Measurements from ENCODE around the gene SMC6.

The SMC6 gene

GRCh38 chr2:17759805-17760204 lies 6.2 kb upstream of the SMC6 start:
- no peak for DNase-seq

DNA sequence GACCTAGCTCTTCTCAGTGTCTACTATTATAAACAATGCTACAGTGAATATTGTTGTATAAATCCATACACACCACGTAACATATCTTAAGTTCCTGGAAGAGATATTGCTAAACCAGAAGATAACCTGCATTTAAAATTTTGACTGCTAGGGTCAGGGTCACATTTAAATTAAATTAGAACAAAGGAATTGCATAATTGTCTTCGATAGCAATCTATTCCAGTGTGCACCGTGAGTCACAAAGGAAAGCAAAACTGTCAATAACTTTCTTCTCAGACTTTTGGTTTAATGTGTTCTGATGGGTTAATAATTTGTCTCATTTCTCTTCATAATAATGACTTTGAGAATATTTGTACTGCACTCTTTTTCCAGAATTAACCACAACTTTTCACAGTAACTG lies 4.5 kb upstream of the SMC6 start:
- no peak for DNase-seq

GRCh38 chr2:17757321-17757720 lies 3.7 kb upstream of the SMC6 start:
- DNase-seq, result no peak

DNA sequence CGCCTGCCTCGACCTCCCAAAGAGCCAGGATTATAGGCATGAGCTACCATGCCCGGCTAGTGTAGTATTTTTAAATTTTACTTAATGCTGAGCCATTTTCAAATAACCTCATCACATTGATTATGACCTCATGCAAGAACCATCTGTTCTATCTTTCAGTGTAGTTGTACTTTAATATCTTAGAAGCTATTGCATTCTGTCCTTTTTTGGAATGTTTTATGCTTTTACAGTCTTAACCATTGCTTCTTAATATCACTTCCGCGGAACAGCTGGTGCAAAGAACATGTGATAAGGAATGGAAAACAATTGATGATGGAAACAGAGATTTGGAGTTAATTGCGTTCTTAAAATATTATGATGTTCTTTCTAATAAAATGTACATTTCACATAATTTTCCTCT lies 3.1 kb upstream of the SMC6 start:
- no peak for DNase-seq

DNA sequence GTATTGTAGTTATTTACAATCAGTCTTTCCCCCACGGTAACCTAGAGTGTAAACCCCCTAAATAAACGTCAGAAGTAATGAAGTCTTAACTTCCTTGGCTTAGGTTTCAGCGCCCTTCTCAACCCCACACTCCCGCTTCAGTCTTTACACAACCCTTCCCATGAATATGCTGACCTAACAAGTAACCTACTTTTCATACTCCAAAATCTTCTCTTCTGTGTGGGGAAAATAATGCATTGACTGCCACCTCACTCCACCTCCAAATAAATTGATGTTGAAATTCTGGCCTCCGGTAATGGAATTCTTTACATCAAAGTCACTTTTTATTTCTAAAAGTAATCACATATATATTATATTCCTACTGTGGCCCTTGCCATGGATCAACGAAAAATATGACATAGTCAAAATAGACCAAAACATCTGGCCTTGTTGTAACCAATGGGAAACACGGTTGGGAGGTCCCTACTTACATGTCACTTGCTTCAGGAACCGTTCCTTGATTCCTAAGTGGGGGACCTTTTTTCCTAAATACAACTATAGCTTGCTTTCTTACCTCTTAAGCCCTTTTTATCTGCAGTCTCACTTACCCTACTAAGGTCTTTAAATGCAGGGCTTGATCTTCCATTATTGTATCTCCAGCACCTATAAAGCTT lies 1.3 kb upstream of the SMC6 start:
- DNase-seq, result no peak

DNA sequence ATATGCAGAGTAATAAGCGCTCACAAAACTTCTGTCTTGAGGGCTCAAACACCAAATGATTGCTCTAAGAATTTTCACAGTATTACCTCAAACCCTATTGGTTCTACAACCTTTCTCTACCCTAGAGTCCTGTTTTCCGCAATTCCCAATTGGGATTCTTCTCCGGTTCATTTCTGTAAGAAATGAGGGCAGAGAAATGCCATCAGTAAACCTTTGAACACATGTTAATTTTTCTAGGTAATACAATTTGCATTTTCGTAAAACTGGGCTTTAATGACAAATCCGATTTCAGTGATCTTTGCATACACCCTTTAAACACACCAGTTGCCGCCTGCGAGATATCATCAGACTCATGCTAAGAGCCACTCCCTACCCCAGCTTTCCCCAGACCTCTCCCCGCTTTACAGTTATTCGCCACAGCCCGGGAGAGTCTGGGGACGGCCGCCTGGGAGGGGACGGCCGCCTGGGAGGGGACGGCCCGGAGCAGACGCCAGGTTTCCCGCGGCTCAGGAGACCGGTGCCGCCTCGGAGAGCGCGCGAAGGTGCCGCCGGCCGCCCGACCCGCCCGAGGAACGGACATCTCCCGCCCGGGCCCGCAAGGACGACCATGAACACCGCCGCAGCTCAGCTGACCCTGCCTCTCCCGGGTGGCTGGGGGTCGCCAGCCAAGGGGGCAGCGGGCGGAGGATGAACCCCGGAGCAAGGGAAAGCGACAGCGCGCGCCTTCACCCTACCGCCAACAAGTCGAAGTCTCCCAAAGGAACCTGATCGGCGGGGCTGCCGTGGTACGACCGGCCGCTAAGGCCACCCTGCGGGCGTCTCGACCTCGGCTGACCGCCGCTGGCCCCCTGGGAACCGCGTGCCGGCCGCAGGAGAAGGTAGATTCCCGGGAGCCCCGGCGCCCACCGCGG lies 463 bp downstream of the SMC6 start:
- no peak for DNase-seq

DNA sequence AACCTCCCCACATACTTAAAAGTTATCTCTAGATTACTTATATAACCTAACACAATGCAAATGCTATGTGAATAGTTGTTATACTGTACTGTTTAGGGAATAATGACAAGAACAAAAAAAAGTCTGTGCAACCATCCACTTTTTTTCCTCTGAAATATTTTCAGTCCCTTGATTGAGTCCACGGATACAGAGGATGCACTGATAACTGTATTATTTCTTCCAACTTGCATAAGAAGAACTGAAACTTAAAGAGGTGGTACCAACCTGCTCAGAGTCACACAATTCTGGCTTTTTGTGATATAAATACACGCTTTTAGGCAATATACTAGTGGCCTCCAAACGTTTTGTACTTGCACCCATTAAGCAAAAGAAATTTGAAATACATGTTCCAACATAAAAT lies 1.4 kb downstream of the SMC6 start:
- DNase-seq, result no peak

GRCh38 chr2:17749753-17750438 lies 3.7 kb downstream of the SMC6 start:
- no peak for DNase-seq

GRCh38 chr2:17748745-17749144 lies 4.9 kb downstream of the SMC6 start:
- no peak for DNase-seq

DNA sequence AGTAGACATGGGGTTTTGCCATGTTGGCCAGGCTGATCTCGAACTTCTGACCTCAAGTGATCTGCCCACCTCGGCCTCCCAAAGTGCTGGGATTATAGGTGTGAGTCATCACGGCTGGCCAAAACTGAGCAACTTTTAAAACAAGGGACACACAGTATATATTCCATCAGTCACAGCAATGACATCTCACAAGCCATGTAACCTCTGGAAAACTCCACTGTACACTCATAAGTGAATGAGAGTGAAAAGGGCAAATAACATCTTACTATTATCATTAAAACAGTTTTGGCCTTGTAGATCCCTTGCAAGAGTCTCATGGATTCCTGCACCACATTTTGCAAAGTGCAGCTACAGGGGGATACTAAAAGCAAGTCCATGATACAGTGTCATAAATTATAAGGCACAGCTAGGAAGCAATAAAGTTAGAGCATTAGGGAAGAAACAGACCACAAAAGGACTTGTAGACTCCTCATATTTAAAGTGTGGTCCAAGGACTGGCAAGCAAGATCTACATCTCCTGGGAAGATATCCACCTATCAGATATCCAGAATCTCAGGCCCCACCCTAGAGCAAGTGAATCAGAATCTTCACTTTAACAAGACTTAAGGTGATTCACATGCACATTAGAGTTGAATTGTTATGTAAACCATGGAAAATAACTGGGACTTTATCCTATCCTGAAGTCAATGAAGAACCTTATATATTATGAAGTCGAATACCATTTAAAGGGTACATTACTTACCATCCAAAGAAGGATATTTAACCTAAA lies 5.7 kb downstream of the SMC6 start:
- DNase-seq, result no peak

DNA sequence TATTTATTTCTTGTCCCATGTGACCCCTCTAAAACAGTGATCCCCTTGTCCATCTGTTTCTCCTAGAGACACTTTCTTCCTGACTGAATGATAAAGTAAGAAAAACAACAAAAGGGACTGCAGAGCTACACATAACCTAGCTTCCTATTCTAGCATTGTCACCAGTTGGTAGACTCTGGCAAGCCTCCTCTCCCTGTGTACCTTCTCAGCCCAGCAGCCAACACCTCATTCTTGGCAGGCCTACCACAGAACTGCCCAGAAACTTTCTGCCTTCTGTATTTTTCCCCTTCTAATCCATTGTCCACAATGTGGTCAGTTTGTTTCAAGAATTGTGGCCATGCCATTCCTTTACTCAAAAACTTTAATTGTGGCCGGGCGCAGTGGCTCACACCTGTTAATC lies 13.4 kb downstream of the SMC6 start:
- DNase-seq, result no peak

DNA sequence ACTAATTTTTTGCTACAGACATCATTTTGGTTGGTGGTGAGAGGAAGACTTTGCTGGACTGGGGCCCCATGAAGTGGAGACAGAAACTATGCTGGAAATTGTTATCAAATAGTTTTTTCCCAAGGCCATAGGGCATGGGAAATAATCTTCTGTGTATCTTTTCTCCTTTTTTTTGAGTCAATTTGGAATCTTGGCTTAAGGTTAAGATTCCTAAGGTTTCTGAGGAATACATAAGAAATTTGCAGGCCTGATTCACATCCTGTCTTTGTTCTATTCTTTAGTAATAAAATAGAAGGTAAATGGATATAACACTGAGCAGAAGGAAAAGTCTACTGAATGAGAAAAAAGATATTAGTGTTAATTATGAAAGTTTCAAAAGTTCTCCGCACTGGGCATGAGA lies 16.6 kb downstream of the SMC6 start:
- DNase-seq, result no peak

DNA sequence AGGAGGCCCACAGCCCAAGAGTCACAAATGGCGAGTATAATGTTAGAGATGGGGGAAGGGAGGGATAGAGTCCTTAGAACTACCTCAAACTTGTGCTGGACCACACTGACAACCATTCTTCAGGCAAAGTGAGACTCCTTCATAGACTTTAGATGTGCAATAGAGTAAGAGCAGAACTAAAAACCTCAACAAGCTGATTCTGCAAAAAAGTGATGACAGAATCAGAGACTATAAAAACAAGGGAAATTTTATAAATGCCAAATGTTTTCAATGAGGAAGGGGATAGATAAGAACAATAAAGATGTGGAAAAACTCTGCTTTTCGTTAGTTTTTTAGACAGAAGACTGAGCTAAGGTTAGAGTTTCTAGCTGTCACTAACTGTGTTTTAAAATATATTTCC lies 17.7 kb downstream of the SMC6 start:
- no peak for DNase-seq

DNA sequence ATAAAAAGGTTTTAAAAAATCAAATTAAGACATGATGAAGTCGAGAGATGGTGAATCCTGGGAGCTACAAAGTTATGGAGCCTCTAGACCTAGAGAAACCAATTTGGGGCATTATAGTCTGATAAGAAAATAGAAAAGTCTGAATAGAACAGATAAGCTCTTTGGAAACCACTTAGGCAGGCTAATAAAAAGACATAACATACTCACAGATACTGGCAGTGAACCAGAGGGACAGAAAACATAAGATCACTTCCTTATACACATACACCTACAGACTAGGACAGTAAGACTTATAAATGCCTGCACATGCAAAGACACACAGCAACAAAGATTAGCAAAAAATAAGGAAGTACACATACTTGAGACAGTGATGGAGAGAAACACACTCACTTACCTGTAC lies 20.0 kb downstream of the SMC6 start:
- DNase-seq, result no peak

DNA sequence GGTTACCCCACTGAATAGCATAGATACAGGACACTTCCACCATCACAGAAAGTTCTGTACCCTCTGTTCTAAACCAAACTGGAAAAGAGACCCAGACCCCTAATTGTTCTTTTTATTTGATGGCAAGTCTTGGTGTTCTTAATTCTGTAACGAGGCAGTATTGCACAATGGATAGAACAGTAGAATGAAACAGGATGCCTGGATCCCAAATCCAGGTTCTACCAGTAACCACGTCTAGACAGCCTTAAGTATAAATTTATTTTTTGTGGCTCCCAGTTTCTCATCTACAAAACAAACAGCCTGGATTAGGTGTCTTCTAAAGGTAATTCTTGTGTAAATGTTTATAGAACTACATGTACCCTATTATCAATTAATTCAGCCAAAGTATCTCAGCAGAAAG lies 23.7 kb downstream of the SMC6 start:
- DNase-seq, result no peak

DNA sequence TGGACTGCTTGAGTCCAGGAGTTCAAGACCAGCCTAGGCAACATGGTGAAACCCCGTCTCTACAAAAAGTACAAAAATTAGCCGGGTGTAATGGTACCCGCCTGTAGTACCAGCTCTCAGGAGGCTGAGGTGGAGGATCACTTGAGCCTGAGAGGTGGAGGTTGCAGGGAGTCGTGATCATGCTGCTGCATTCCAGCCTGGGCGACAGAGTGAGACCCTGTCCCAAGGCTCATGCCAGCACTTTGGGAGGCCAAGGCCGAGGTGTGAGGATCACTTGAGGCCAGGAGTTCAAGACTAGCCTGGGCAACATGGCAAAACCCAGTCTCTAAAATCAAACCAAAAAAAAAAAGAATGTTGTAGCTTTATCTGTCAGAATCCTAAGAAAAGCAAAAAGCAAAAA lies 25.4 kb downstream of the SMC6 start:
- DNase-seq, result no peak

- DNase-seq, result no peak
These were observed 33.8 kb downstream of the SMC6 start for GRCh38 chr2:17719562-17720371.

DNA sequence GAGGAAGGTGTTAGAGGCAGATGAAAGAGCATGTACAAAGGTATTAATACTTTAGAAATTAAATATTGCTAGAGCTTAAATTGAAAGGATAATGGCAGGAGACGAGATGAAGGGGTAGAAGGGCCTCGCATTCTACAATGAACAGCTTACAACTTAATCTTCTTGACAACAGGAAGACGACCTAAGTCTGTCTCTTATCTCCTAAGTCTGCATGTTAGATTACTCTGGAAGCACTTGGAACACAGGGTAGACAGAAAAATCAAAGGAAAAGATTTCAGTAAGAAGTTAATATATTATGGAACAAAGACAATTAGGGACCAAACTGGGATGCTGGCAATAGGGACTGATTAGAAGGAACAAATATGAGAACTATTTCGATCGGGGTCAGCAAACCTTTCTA lies 34.9 kb downstream of the SMC6 start:
- no peak for DNase-seq

GRCh38 chr2:17717666-17718065 lies 35.9 kb downstream of the SMC6 start:
- no peak for DNase-seq

GRCh38 chr2:17713291-17713690 lies 40.3 kb downstream of the SMC6 start:
- DNase-seq, result no peak

DNA sequence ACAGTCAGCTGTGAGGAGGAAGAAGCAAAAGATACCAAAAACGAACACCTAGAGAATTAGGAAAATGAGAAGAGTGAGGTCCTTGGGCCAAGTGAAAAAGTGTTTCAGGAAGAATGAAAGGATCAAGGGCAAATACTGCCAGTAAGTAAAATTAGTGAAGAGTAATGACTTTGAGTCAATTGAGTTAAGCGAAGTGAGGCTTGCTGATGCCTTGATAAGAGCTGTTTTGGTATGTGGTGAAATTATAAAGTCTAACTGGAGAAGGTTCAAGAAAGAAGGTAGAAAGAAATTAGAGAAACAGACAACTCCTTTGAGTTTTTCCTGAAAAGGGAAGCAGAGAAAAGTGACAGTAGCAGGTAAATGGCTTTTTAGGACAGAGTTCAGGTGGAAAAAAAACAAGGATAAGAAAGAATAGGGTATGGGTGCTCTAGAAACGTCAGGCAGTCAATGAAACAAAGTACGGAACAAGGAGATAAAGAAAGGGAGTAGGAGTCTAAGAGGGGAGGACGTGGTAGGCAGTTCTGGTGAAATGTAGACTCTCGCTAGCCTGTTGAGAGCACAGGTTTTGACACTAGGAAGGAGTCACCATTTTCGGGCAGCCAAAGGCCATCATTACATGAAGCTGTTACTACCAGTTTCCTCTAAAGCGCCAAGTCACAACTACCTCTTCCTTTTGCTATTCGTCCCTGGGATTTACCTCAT lies 42.9 kb downstream of the SMC6 start:
- DNase-seq, result no peak

DNA sequence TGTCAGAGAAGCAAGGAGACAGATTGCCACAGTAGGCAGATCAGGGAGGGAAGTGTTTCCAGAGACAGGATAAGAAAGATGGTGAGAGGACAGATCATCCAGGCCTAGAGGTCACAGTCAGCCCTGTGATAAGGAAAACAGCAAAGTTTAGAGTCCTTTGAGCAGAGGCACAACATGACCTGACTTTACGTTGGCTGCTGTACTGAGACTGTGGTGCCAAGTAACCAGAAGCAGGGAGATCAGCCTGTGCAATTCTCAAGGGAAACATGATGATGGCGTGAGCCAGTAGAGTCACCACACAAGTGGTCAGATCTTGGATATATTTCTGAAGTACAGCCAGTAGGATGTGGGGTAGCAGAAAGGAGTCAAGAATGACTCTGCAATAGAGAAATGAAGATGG lies 43.7 kb downstream of the SMC6 start:
- DNase-seq, result no peak

All from activated CD8-positive, alpha-beta memory T cell treated with anti-CD3 and anti-CD28 coated beads, Interleukin-2, amount 50 U/mL, for 48 hours (primary cell).